ENCODE results near the gene CDH24. TPM values are rescaled to one million over a fixed set of nuclear protein-coding genes. Genes with fewer than 3 reads are reported as not detected.

The CDH24 gene
- polyA plus RNA-seq, 1 donor from 2014 or later = 31.7 TPM

DNA sequence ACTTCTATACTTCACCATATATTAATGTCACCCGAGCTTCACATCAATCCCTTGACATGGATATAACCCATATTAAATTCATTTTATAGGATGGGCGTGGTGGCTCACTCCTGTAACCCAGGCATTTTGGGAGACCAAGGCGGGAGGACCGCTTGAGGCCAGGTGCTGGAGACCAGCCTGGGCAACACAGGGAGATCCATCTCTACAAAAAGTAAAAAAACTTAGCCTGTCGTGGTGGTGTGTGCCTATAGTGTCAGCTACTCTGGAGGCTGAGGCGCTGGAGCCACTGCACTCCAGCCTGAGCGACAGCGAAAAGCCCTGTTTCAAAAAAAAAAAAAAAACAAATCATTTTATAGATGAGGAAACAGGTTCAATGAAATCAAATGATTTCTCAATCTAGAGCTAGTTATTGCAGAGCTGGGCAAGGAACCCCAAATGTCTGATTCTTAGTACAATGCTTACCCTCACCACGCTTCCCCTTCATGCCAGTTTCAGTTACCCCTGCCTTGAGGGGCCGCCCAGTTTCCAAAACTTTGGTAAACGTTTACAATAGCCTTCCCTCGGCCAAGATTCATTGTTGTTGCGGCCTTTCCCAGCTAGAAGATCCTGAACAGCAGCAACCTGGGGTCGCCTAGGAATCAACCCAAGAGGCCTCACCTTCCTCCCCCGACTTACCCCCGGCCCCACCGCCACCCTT is 23.4 kb downstream of the CDH24 start:
- Histone ChIP-seq H3K79me2 (replicated peaks; ENCODE audit: insufficient read depth, low read length) (peaks cover 14% of the 10 kb centered on the region), H4K20me1 (ENCODE audit: insufficient read depth) (no peaks in the 10 kb centered on the region), H3K9me3 (ENCODE audit: low read length) (no peaks in the 10 kb centered on the region), H2AFZ (ENCODE audit: low read depth, low read length) (peak overlapping the region; percentile 87), H3K9ac (ENCODE audit: low read length) (peak overlapping the region; percentile 94), H3K27ac (ENCODE audit: low read length) (peak overlapping the region; percentile 95), H3K36me3 (ENCODE audit: insufficient read depth, low read length) (no peaks in the 10 kb centered on the region), H3K4me2 (ENCODE audit: low read length) (peak overlapping the region; percentile 73), H3F3A (ENCODE audit: insufficient read depth, low read length, poor library complexity, severe bottlenecking) (no peaks in the 10 kb centered on the region), H3K4me3 (ENCODE audit: low read length) (peak overlapping the region; percentile 100), H3K9me2 (ENCODE audit: insufficient read depth, low read length) (no peaks in the 10 kb centered on the region), H3K27me3 (ENCODE audit: insufficient read depth, low read depth, low read length) (no peaks in the 10 kb centered on the region)
- TF ChIP-seq RAD21 (conservative IDR thresholded peaks at IDR 0.05) (no peak), SMC3 (conservative IDR thresholded peaks at IDR 0.05; ENCODE audit: poor library complexity) (no peak), MXI1 (conservative IDR thresholded peaks at IDR 0.05; ENCODE audit: poor library complexity, severe bottlenecking) (no peak), CTCF (IDR thresholded peaks at IDR 0.05; ENCODE audit: poor library complexity, severe bottlenecking) (no peak), EP300 (conservative IDR thresholded peaks at IDR 0.05; ENCODE audit: poor library complexity, severe bottlenecking) (no peak), TAF1 (IDR thresholded peaks at IDR 0.05; ENCODE audit: low read depth) (no peak), REST (IDR thresholded peaks at IDR 0.05; ENCODE audit: borderline replicate concordance) (no peak), POLR2AphosphoS5 (IDR thresholded peaks at IDR 0.05) (no peak), EZH2 (IDR thresholded peaks at IDR 0.05; ENCODE audit: borderline replicate concordance, insufficient read depth, low read length, poor library complexity, severe bottlenecking) (no peak)

DNA sequence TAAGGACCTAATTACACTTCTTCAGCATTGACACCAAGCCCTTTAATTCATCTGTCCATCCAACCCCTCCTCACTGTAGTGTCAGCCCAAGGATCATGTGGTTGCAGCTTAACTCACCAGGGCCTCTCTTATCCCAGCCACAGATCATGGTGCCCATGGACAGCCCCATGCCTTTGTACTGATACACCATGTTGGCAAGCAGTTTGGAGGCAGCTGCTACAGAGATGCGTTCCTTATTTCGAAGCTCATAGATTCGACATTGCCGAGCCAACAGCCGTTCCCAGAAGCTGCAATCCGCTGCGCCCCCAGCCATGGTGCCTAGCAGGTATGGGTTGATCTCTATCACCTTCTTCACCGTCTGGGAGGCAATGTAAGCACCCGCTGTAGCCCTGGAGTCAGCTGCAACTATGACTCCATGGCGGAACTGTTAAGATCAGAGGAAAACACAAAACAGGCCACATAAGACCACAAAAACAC is 24.0 kb downstream of the CDH24 start:
- Histone ChIP-seq H3F3A (ENCODE audit: insufficient read depth, low read length, poor library complexity, severe bottlenecking) (no peaks in the 10 kb centered on the region), H4K20me1 (ENCODE audit: insufficient read depth) (no peaks in the 10 kb centered on the region), H3K9me2 (ENCODE audit: insufficient read depth, low read length) (no peaks in the 10 kb centered on the region), H3K4me2 (ENCODE audit: low read length) (no peak overlapping the region), H3K36me3 (ENCODE audit: insufficient read depth, low read length) (no peaks in the 10 kb centered on the region), H3K9ac (ENCODE audit: low read length) (no peak overlapping the region), H3K4me3 (ENCODE audit: low read length) (peak overlapping the region; percentile 100), H3K9me3 (ENCODE audit: low read length) (no peaks in the 10 kb centered on the region), H3K79me2 (replicated peaks; ENCODE audit: insufficient read depth, low read length) (peaks cover 14% of the 10 kb centered on the region), H3K27ac (ENCODE audit: low read length) (no peak overlapping the region), H3K27me3 (ENCODE audit: insufficient read depth, low read depth, low read length) (no peaks in the 10 kb centered on the region), H2AFZ (ENCODE audit: low read depth, low read length) (no peak overlapping the region)
- TF ChIP-seq MXI1 (conservative IDR thresholded peaks at IDR 0.05; ENCODE audit: poor library complexity, severe bottlenecking) (no peak), POLR2AphosphoS5 (IDR thresholded peaks at IDR 0.05) (no peak), EP300 (conservative IDR thresholded peaks at IDR 0.05; ENCODE audit: poor library complexity, severe bottlenecking) (no peak), CTCF (IDR thresholded peaks at IDR 0.05; ENCODE audit: poor library complexity, severe bottlenecking) (no peak), SMC3 (conservative IDR thresholded peaks at IDR 0.05; ENCODE audit: poor library complexity) (no peak), TAF1 (IDR thresholded peaks at IDR 0.05; ENCODE audit: low read depth) (no peak), RAD21 (conservative IDR thresholded peaks at IDR 0.05) (no peak)
